Neural cell (in vitro differentiated cells): Measurements from ENCODE around the gene ZNF468.
"Not testable (repeated sequence)": the region's sequence is repeated elsewhere in the genome, so short reads cannot be mapped to it uniquely, and the experiment has no call there.

Experiments used
- SMC3 ChIP-seq: fragments of 450-650 bp; conservative IDR thresholded peaks from 2 replicates; pipeline ENCODE4 v1.6.1; 2014; ENCODE audit warnings: antibody characterized with exemption, mild to moderate bottlenecking, moderate library complexity; ENCODE audit not compliant: poor library complexity
- TF ChIP-seq, protein P1 (sequence below): fragments of 450-650 bp; IDR thresholded peaks from 2 replicates; pipeline ENCODE4 v1.5.1; 2014; ENCODE audit warnings: antibody characterized with exemption, mild to moderate bottlenecking, moderate library complexity; ENCODE audit not compliant: poor library complexity, severe bottlenecking

DNA sequence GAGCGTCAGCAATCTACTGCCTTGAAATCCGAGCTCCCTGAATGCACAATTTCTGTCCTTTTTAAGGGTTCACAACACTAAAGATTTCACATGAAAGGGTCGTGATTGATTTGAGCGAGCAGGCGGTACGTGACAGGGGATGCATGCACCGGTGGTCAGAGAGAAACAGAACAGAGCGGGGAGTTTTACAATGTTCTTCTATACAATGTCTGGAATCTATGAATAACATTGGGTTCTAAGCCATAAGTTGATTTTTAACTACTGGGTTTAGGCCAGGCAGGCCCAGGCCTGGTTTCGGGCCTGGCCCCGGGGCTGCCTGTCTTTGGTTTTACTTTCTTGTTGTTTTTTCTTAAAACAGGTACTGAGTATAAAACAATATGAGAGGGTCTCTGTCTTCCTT is 41.2 kb upstream of the ZNF468 start:
- TF ChIP-seq, protein P1, sequence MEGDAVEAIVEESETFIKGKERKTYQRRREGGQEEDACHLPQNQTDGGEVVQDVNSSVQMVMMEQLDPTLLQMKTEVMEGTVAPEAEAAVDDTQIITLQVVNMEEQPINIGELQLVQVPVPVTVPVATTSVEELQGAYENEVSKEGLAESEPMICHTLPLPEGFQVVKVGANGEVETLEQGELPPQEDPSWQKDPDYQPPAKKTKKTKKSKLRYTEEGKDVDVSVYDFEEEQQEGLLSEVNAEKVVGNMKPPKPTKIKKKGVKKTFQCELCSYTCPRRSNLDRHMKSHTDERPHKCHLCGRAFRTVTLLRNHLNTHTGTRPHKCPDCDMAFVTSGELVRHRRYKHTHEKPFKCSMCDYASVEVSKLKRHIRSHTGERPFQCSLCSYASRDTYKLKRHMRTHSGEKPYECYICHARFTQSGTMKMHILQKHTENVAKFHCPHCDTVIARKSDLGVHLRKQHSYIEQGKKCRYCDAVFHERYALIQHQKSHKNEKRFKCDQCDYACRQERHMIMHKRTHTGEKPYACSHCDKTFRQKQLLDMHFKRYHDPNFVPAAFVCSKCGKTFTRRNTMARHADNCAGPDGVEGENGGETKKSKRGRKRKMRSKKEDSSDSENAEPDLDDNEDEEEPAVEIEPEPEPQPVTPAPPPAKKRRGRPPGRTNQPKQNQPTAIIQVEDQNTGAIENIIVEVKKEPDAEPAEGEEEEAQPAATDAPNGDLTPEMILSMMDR, result not testable (repeated sequence)
- TF ChIP-seq SMC3, result not testable (repeated sequence)
